CD4-positive, alpha-beta T cell treated with Interleukin-4 for 1 hour (primary cell): ENCODE measurements around the gene SFXN4.
A peak's percentile ranks its signal among the peaks of the same experiment; 100 is the strongest.
"Not testable (repeated sequence)": the region's sequence is repeated elsewhere in the genome, so short reads cannot be mapped to it uniquely, and the experiment has no call there.

Experiments
- DNase-seq, 2 donors: peaks; one replicate each; pipeline ENCODE4 v3.0.0-alpha.2; 2020 to 2022

SFXN4 gene

GRCh38 chr10:119139464-119140067, 25.9 kb downstream of the SFXN4 start:
- DNase-seq: peak; percentile 58 to 66

- DNase-seq: no peak
Observed at GRCh38 chr10:119138346-119139306, 26.9 kb downstream of the SFXN4 start.

- not testable (repeated sequence) for DNase-seq
Observed at GRCh38 chr10:119137878-119138277, 27.6 kb downstream of the SFXN4 start.

GRCh38 chr10:119136084-119136483, 29.4 kb downstream of the SFXN4 start:
- DNase-seq: no peak

DNA sequence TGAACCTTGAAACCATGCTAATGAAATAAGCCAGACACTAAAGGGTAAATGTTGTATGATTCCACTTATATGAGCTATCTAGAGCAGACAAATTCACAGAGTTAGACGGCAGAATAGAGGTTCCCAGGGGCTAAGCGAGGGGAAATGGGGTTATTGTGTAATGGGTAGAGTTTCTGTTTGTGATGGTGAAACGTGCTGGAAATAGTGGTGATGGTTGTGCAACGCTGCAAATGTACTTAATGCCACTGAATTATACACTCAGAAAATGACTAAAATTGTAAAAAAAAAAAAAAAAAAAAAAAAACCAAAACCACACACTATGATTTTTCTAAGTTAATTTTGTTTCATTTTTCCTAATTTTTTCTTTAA, 30.0 kb downstream of the SFXN4 start:
- peak; percentile 23 to 60 for DNase-seq

DNA sequence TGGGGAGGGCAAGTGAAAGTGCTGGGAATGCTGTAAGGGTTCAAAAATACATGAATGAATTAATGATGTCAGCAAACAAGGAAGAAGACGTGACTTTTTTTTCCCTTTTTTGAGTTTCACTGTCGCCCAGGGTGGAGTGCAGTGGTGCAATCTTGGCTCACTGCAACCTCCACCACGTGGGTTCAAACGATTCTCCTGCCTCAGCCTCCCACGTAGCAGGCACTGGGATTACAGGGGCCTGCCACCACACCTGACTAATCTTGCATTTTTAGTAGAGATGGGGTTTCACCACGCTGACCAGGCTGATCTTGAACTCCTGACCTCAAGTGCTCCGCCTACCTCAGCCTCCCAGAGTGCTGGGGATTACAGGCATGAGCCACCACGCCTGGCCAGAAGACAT, 31.6 kb downstream of the SFXN4 start:
- peak in 1 of 2 donors; percentile 55 for DNase-seq

DNA sequence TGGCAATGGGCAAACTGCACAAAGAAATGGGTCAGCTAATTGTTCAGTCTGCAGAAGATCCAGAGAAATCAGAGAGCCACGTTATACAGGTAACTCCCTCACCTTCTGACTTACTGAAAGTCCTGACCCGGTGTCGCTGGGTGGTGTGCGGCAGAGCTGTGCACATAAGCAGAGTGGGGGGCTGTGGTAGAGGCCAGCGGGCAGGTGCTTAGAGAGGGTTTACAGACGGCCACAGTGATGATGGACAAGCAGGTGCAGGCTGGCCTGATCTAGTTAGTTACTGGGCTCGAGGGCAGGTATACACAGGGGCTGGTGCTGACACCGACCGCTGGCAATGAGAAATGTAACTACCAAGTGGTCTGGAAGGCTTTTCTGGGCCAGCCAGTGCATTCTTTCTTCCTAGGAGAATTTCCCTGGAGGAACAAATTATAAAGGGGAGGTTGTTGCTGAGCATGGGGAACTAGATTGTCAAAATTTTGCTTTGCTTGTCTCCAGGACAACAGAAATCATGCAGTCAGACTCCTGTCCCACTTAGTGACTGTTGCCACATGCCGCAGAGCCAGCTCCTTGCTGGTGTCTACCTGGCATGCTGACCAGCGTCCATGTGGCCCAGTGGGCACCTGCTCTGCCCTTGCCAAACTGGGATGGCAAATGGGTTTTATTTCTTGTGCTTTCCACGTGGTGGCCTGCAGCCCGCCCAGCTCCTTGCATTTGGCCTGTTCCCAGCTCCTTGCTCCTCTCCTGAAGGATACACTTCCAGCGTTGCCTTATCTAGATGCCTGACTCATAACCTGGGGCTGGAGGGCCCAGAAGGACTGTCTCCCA, 32.8 kb downstream of the SFXN4 start:
- DNase-seq: no peak

DNA sequence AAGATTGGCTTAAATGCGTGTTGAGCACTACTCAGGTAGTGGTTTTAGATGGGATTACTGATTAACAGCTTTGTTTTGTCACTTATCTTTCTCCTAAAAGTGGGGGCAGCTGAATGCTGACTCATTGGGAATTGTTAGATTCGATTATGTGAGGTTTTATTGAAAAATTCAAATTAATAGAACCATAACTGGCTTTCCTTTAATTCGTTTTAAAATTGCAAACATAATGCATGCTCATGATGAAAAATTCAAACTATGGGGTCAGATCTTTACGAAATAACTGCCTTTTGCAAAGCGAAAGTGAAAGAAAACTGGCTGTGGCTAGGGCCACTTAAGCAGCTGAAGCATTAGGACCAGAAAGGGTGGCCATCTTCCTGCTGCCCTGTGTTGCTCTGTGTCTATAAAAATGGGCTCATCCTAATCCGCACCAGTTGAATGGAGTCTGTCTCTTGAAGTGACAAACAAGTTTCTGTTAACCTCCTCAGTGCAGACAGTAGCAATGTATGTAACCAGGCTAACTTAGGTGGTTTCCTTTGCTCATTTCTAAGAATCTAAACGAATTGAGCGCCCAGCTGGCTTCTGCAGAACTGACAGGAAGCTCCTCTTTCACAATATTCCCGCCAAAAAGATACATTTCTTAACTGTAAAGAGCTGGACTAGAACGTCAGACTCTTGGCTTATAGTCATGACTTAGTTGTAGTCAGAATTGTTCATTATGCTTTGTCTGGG, 33.8 kb downstream of the SFXN4 start:
- peak; percentile 83 to 87 for DNase-seq

DNA sequence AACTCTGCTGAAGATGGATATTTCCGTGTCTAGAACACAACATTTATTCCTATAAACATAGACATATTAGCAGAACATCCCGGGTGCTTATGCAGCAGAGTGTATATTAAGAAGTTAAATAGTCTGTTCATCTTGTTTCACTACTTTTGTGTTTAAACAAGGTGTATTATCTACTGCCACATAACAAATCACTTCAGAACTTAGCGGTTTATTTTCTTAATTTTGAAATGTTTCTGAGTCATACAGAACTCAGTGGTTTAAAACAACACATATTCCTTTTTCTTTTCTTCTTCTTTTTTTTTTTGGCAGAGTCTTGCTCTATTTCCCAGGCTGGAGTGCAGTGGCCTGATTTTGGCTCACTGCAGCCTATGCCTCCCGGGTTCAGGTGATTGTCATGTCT, 35.8 kb downstream of the SFXN4 start:
- no peak for DNase-seq

- DNase-seq: no peak
Observed at GRCh38 chr10:119125942-119126341, 39.6 kb downstream of the SFXN4 start.

DNA sequence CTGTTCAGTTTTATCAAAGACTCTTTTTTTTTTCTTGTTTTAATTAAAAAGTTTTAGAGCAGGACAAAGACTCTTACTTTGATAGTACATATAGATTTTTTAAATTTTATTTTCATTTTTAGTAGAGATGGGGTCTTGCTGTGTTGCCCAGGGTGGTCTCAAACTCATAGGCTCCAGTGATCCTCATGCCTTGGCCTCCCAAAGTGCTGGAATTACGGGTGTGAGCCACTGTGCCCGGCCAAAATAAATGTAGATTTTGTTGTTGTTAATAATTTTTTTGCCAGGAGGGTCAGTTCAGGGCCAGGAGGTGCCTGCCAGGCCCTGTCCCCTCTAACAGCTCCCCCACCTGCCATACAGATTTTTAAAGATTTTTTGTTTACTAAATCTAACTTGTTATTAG, 44.6 kb downstream of the SFXN4 start:
- no peak for DNase-seq

- peak in 1 of 2 donors; percentile 53 for DNase-seq
Observed at GRCh38 chr10:119120413-119120867, 45.1 kb downstream of the SFXN4 start.

GRCh38 chr10:119119400-119119799, 46.1 kb downstream of the SFXN4 start:
- DNase-seq: no peak

DNA sequence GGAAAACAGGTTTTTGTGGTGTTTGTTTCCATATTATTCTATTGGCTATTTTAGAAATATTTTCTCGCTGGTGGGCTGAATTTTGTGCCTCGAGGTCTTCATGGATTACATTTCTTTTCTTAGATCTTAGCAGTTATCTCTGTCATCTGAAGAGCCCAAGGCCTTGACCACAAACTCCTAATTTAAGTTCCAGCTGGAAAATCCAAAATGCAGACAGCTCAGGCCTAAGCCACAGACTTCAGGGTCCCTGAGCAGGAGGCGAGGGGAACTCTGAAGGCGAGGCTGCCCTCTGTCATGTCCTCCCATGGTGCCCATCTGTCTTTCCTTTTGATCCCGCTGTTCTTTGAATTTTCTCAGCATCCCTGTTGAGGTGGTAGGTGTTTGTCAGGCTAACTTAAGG, 47.3 kb downstream of the SFXN4 start:
- DNase-seq: no peak

DNA sequence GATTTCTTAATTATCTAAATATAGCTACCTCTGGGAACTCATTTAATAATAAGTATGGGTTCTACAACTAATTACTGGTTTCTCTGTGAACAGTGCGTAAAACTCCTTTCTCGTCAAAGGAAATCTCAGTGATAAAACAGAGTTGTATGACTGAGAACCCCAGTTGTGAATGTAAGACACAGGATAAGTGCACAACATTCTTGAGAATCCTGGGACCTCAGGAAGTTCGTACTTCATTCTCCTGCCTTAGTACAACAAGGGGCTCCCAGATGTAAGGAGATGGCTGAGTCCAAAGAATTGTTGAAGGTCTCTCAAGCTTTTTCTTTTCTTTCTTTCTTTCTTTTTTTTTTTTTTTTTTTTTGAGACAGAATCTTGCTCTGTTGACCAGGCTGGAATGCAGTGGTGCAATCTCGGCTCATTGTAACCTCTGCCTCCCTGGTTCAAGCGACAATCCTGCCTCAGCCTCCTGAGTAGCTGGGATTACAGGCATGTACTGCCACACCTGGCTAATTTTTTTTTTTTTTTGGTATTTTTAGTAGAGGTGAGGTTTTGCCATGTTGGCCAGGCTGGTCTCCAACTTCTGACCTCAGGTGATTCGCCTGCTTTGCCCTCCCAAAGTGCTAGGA, 49.1 kb downstream of the SFXN4 start:
- no peak for DNase-seq

- DNase-seq: no peak
Observed at GRCh38 chr10:119115926-119116325, 49.6 kb downstream of the SFXN4 start.

DNA sequence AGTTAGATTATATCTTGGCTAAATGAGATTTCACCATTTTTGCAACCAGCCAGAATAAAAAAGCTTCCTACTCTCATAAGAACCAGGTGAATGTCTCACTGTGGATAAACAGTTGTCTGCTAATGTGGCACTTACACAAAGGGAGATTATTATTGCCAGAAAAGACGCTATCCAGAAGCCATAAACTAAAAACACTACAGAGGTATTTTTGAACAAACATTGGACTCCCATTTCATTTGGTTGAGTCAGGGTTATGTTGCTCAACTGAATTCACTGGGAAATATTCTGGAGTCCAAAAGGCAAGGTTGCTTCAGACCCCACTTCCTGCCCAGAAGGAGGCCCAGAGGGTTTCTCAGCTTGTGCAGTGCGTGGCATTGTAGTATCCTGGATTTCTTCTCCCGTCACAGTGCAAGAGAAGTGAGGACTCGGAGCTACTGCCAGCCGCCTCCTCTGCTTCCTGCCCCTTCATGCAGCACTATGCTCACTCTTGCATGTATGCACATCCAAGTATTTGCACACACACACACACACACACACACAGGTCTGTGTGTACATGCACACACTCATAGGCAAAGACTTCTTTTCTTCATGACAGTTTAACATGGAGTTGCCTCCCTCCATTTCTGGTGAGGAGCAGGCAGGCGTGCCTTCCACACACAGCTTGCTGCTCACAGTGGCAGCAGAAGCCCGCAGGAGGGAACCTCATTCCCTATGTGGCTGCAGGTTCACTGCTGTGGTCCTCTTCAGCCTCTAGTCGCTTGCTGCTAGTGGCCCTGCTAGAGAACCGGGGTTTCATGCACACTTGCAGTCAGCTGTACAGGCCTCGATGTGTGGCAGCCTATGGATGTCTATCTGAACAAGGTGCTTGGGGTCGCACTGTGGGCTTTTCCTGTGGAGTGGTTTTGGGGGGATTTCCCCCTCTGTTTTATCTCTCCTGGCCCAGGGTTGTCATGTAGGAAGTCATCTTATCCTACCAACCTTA, 51.5 kb downstream of the SFXN4 start:
- no peak for DNase-seq

DNA sequence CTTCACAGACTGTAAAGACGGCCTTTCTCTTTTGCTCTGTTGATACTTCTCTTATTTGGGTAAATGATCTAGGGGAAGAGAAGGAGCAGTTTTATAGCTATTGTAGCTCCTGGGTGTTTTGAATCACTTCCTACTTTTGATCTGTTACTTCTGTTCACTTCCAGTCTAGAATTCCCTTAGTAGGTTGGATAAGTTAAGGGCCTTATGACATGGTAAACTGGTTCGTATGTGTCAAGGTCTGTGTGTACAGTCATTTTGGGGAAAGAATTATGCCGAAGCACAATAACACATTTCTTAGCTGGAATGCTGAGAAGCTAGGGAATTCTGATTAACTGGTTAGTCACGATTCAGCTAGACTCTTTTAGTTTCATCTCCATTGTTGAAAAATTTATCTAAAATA, 53.5 kb downstream of the SFXN4 start:
- no peak for DNase-seq

- peak in 1 of 2 donors; percentile 18 for DNase-seq
Observed at GRCh38 chr10:119107771-119108170, 57.7 kb downstream of the SFXN4 start.

GRCh38 chr10:119107106-119107505, 58.4 kb downstream of the SFXN4 start:
- not testable (repeated sequence) for DNase-seq

DNA sequence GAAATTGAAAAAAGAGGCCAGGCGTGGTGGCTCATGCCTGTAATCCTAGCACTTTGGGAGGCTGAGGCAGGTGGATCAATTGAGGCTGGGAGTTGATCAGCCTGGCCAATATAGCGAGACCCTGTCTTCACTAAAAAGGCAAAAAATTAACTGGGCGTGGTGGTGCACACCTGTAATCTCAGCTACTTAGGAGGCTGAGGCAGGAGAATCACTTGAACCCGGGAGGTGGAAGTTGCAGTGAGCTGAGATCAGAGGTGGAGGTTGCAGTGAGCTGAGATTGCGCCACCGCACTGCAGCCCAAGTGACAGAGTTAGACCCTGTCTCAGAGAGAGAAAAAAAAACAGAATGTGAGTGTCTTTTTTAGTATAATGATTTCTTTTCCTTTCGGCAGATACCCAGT, 59.6 kb downstream of the SFXN4 start:
- not testable (repeated sequence) for DNase-seq
